Hair follicle dermal papilla cell (primary cell): ENCODE measurements around the gene COQ5. TPM values are rescaled to one million over a fixed set of nuclear protein-coding genes. Genes with fewer than 3 reads are reported as not detected.

Experiments used
- small RNA-seq: library from RNA; depleted of rRNA; stranded (forward); fragments of <200 nt; gene quantifications from one replicate; pipeline ENCODE3, GENCODE V24; 2012
- total RNA-seq: library from RNA; depleted of rRNA; stranded (reverse); fragments of >200 nt; gene quantifications from 2 replicates; pipeline ENCODE4 v1.2.3, GENCODE V29; 2012

Gene COQ5, protein sequence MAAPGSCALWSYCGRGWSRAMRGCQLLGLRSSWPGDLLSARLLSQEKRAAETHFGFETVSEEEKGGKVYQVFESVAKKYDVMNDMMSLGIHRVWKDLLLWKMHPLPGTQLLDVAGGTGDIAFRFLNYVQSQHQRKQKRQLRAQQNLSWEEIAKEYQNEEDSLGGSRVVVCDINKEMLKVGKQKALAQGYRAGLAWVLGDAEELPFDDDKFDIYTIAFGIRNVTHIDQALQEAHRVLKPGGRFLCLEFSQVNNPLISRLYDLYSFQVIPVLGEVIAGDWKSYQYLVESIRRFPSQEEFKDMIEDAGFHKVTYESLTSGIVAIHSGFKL
- 23.7 and 24.3 TPM in 2 replicates for total RNA-seq

DNA sequence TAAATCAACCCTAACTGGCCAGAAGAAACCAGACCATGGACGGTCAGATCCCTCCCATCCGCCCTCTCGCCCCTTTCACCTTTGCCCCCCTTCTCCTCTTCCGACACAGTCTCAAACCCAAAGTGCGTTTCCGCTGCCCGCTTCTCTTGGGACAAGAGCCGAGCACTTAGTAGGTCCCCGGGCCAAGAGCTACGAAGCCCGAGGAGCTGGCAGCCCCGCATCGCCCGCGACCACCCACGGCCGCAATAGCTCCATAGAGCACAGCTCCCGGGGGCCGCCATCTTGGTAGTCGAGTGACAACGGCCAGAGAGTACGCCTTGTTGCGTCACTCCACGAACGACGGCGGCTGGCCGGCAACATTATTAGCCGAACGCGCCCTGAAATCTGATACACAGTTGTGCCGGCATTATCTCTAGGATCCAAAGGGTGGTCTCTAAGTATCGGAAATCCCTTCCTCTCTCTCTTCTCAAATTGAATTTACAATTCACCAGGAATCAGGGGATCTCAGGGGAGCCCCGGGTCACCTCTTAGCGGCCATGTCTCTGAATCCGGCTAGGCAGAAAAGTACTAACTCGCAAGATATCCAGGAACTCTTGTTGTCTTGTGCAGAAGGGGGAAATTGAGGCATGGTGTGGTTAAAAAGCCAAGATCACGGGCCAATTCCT is at the start of gene COQ5:
Gene COQ5, minus strand, starts transcription at position 298 of the 665 bp plus-strand sequence. Its CDS starts 17 bp downstream, at position 281.

DNA sequence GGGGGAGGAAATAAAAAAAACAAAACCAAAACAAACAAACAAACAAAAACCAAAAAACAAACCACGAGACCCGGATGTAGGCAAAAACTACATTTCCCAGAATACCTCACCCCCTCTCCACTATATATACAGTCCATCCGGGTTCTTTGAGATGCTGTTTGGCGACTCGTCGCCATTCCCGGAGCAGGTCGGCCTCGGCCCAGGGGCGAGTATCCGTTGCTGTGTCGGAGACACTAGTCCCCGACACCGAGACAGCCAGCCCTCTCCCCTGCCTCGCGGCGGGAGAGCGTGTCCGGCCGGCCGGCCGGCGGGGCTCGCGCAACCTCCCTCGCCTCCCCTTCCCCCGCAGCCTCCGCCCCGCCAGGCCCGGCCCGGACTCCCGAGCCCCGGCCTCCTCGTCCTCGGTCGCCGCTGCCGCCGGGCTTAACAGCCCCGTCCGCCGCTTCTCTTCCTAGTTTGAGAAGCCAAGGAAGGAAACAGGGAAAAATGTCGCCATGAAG is 5.3 kb upstream of the COQ5 start, which contains the start of gene RNF10:
Gene RNF10, plus strand, starts transcription at position 154 of the 500 bp plus-strand sequence. CDS start 456 bp downstream, outside the sequence.

DNA sequence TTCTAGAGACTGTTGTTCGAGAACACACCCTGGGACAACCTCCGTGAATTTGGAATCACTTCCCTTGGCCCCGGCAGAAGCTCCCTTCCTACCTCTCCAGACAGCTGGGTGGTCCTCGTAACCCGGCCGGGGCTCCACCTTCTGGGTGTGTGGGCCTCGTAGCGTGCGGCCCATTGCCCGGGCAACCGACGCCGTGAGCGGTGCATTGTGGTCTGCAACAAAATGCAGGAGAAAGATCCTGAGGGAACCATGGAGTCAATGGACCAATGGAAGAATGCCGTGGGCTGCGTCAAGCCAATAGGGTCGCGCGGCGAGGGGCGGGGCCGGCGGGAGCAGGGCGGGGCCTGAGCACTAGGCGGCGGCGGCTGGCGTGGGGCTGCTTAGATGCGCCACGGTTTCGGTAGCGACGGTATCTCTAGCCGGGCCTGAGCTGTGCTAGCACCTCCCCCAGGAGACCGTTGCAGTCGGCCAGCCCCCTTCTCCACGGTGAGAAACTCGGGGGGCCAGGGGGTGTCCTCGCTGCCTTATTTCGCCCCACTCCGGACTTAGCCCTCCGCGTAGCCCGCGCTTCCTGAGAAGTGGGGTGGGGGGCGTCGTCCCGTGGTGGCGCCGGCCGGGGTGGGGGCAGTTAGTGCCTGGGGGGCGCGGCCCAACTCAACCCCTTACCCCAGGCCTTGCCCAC is 33.1 kb downstream of the COQ5 start, which contains the start of gene DYNLL1:
Gene DYNLL1, plus strand, starts transcription at position 383 of the 682 bp plus-strand sequence. CDS start 309 bp downstream, outside the sequence.

DNA sequence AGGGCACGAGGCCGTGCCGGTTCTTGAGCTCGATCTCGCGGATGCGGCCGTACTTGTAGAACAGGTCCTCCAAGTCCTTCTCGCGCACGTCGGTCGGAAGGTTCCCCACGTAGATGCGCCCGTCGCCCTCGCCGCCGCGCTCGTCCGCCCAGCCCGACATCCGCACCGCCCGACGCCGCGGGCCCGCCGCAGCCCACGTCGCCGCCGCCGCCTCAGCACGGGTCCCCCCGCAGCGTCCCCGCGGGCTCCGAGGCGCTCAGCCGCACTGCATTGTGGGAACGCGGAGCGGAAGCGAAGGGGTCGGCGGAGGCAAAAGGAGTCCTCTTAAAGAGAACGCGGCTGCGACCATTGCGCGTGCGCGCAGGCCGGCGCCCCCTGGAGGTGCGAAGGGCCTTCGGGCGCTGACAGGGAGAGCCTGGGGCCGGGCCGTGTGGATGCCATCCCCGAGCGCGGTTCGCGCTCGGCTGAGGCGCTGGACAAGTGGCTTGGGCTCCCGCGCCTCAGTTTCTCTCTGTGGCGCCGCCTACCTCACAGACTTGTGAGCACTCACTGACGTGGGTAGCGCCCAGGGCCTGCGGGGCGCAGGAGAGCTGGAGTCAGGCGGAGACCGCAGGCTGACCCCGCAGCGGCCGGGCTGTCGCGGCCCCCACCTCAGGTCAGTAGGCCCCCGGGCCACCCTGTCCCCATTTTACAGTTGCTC is 59.4 kb downstream of the COQ5 start, which contains the start of gene SRSF9:
Gene SRSF9, minus strand, starts transcription at position 299 of the 700 bp plus-strand sequence. Its CDS starts 139 bp downstream, at position 160.

Small RNAs within 50 kb of the gene (small RNA-seq; reads per million reads assigned to genes)
- not detected for gene RF00019

Other genes starting within 250 kb of the COQ5 start
- gene RNU4-2, start 237.3 kb downstream of the COQ5 start, total RNA-seq = under 0.01 TPM in 2 replicates
- gene RNU4-1, start 235.9 kb downstream of the COQ5 start, total RNA-seq = under 0.01 TPM in 2 replicates
- 0.65 and 0.85 TPM in 2 replicates for gene SIRT4, start 226.8 kb downstream of the COQ5 start, total RNA-seq
- gene PLA2G1B, start 201.4 kb downstream of the COQ5 start, total RNA-seq = not detected in 2 replicates
- not detected in 2 replicates for gene MSI1, start 160.0 kb downstream of the COQ5 start, total RNA-seq
- 144 and 258 TPM in 2 replicates for gene COX6A1, start 91.0 kb downstream of the COQ5 start, total RNA-seq
- 13.5 and 20.2 TPM in 2 replicates for gene TRIAP1, start 82.8 kb downstream of the COQ5 start, total RNA-seq
- gene GATC, start 82.7 kb downstream of the COQ5 start, total RNA-seq = 15.3 and 20.0 TPM in 2 replicates
- gene SRSF9, start 59.4 kb downstream of the COQ5 start, total RNA-seq = 82.2 and 87.6 TPM in 2 replicates
- 146 and 173 TPM in 2 replicates for gene DYNLL1, start 33.0 kb downstream of the COQ5 start, total RNA-seq
- 98.4 and 117 TPM in 2 replicates for gene RNF10, start 5.2 kb upstream of the COQ5 start, total RNA-seq
- 11.5 and 18.5 TPM in 2 replicates for gene POP5, start 52.2 kb upstream of the COQ5 start, total RNA-seq
- gene CABP1, start 111.5 kb upstream of the COQ5 start, total RNA-seq = 0.24 and 0.32 TPM in 2 replicates
- 113 and 120 TPM in 2 replicates for gene MLEC, start 158.0 kb upstream of the COQ5 start, total RNA-seq
- 20.3 and 24.8 TPM in 2 replicates for gene UNC119B, start 181.3 kb upstream of the COQ5 start, total RNA-seq
- gene ACADS, start 196.7 kb upstream of the COQ5 start, total RNA-seq = 17.7 and 18.7 TPM in 2 replicates